ENCODE results near the gene ZNF592. TPM values are rescaled to one million over a fixed set of nuclear protein-coding genes. Genes with fewer than 3 reads are reported as not detected.

Gene ZNF592
- total and polyA plus RNA-seq, 2 donors (not counting 3 experiments of a cell fraction or from before 2014, with no cell fraction given), result 12.3 to 21.1 TPM

DNA sequence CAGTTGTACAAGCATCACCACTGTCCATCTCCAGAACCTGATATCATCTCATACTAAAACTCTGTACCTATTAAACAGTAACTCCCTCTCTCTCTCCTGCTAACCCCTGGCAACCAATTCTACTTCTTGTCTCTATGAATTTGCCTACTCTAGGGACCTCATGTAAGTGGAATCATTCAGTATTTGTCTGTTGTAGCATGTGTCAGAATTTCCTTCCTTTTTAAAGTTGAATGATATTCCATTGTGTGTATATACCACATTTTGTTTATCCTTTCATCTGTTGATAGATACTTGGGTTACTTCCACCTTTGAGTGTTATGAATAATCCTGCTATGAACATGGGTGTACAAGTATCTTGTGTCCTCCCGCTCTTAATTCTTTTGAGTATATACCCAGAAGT, 16.6 kb downstream of the ZNF592 start:
- peak; percentile 94 for FAIRE-seq
- H3K4me1 ChIP-seq (ENCODE audit: control insufficient read depth, extremely low read depth, insufficient read depth, low read length), result peaks cover 22% of the 10 kb centered on the region
- CTCF ChIA-PET, result interaction anchor here (1.2 kb wide), 1 partner anchor 9 kb away, joined by 4 read pairs; no protein-coding TSS in a partner anchor
- no TSS peak for BruUV-seq (replicated peaks)
- dilution Hi-C loops (cut with MboI; ENCODE audit: extremely low pct_ligation_motif_present, low sequenced_read_pairs) (no loop called here), intact Hi-C loops (cut with micrococcal nuclease) (loop anchor here (2.0 kb wide), 1 partner anchor 16 kb away; the partner anchor contains the start of gene ZNF592)
- peaks cover 70% of the 10 kb centered on the region for H3K79me2 ChIP-seq (ENCODE audit: control insufficient read depth, insufficient read depth, low read length)
- H3K9me1 ChIP-seq (replicated peaks; ENCODE audit: control insufficient read depth, extremely low read depth, insufficient read depth, low read length), result no peaks in the 10 kb centered on the region
- peaks cover 0 to 4% of the 10 kb centered on the region in 2 experiments for H3K36me3 ChIP-seq (ENCODE audit: control insufficient read depth in 2 of 2, extremely low read depth in 1 of 2, insufficient read depth in 2 of 2, low read length in 2 of 2)
- H3K9me3 ChIP-seq (replicated peaks; ENCODE audit: control insufficient read depth, insufficient read depth, low read length), result no peaks in the 10 kb centered on the region
- no peak overlapping the region for H3K4me3 ChIP-seq (replicated peaks in 1 of 3; ENCODE audit: insufficient read depth in 1 of 3, low read depth in 1 of 3, low read length in 3 of 3)
- POLR2A ChIA-PET, result interaction anchor here (0.6 kb wide), 1 partner anchor 274 kb away, joined by 4 read pairs; no protein-coding TSS in a partner anchor
- TF ChIP-seq POLR2A (IDR thresholded peaks at IDR 0.05; ENCODE audit: low read depth, low read length), result no peak
- TF ChIP-seq FOS (IDR thresholded peaks at IDR 0.05; ENCODE audit: borderline replicate concordance, insufficient read depth, low read length), result peak; percentile 20
- TF ChIP-seq JUN (IDR thresholded peaks at IDR 0.05; ENCODE audit: borderline replicate concordance, insufficient read depth, insufficient read length, low read depth), result peak; percentile 59
- peak overlapping the region; percentile 58 for H3K27ac ChIP-seq (ENCODE audit: insufficient read depth, low read depth, low read length)
- H3K27me3 ChIP-seq (ENCODE audit: control insufficient read depth in 2 of 2, insufficient read depth in 2 of 2, low read length in 2 of 2), result no peaks in the 10 kb centered on the region
- no peak overlapping the region for H2AFZ ChIP-seq (ENCODE audit: low read depth, low read length)
- DNase-seq (ENCODE audit: low read depth, low spot score), result peak; percentile 78
- peaks cover 10% of the 10 kb centered on the region for H4K20me1 ChIP-seq (replicated peaks; ENCODE audit: control insufficient read depth, extremely low read depth, insufficient read depth, low read length)
- no peak overlapping the region for H3K4me2 ChIP-seq (ENCODE audit: insufficient read depth, low read length)
- no peak overlapping the region for H3K9ac ChIP-seq (replicated peaks; ENCODE audit: extremely low read depth, insufficient read depth, low read length)

DNA sequence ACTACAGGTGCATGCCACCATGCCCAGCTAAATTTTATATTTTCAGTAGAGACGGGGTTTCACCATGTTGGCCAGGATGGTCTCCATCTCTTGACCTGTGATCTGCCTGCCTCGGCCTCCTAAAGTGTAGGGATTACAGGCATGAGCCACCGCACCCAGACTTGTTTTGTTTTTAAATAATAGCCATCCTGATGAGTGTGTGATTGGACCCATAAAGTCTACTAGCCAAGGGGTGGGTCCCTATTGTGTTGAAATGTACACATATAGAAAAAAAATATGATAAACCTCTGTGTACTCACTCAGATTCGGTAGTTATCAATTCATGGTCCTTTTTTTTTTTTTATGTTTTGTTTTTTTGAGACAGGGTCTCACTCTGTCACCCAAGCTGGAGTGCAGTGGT, 17.3 kb downstream of the ZNF592 start:
- intact Hi-C loops (cut with micrococcal nuclease), result loop anchor here (2.0 kb wide), 1 partner anchor 17 kb away; the partner anchor contains the start of gene ZNF592

More for the DNA sequence above, 17.3 kb downstream of the ZNF592 start:
- ChIA-PET CTCF (interaction anchor here (0.6 kb wide), 1 partner anchor 19 kb away, joined by 3 read pairs; no protein-coding TSS in a partner anchor), POLR2A (no interaction called here)
- H3K9me1 ChIP-seq (replicated peaks; ENCODE audit: control insufficient read depth, extremely low read depth, insufficient read depth, low read length), result no peaks in the 10 kb centered on the region
- no peak overlapping the region for H3K4me3 ChIP-seq (replicated peaks in 1 of 3; ENCODE audit: insufficient read depth in 1 of 3, low read depth in 1 of 3, low read length in 3 of 3)
- no peak for TF ChIP-seq MYC (IDR thresholded peaks at IDR 0.05; ENCODE audit: low read depth, low read length)
- no peak for TF ChIP-seq POLR2AphosphoS5 (IDR thresholded peaks at IDR 0.05; ENCODE audit: insufficient read depth, low read depth, low read length)
- no peak for TF ChIP-seq POLR2A (IDR thresholded peaks at IDR 0.05; ENCODE audit: low read depth, low read length)
- TF ChIP-seq EZH2 (IDR thresholded peaks at IDR 0.05; ENCODE audit: borderline replicate concordance, low read depth, low read length, severe bottlenecking), result no peak
- TF ChIP-seq, protein P1, sequence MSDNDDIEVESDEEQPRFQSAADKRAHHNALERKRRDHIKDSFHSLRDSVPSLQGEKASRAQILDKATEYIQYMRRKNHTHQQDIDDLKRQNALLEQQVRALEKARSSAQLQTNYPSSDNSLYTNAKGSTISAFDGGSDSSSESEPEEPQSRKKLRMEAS (IDR thresholded peaks at IDR 0.05; ENCODE audit: insufficient read depth, insufficient read length), result no peak
- TF ChIP-seq FOS (IDR thresholded peaks at IDR 0.05; ENCODE audit: borderline replicate concordance, insufficient read depth, low read length), result no peak
- TF ChIP-seq, protein P2, sequence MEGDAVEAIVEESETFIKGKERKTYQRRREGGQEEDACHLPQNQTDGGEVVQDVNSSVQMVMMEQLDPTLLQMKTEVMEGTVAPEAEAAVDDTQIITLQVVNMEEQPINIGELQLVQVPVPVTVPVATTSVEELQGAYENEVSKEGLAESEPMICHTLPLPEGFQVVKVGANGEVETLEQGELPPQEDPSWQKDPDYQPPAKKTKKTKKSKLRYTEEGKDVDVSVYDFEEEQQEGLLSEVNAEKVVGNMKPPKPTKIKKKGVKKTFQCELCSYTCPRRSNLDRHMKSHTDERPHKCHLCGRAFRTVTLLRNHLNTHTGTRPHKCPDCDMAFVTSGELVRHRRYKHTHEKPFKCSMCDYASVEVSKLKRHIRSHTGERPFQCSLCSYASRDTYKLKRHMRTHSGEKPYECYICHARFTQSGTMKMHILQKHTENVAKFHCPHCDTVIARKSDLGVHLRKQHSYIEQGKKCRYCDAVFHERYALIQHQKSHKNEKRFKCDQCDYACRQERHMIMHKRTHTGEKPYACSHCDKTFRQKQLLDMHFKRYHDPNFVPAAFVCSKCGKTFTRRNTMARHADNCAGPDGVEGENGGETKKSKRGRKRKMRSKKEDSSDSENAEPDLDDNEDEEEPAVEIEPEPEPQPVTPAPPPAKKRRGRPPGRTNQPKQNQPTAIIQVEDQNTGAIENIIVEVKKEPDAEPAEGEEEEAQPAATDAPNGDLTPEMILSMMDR (IDR thresholded peaks at IDR 0.05; ENCODE audit: extremely low read depth in 1 of 2, insufficient read depth in 1 of 2, low read depth in 1 of 2, low read length in 2 of 2), result no peak
- TF ChIP-seq JUN (IDR thresholded peaks at IDR 0.05; ENCODE audit: borderline replicate concordance, insufficient read depth, insufficient read length, low read depth), result no peak
- TF ChIP-seq GATA2 (IDR thresholded peaks at IDR 0.05; ENCODE audit: insufficient read depth, insufficient read length, low read depth, low read length), result no peak
- H3K27me3 ChIP-seq (ENCODE audit: control insufficient read depth in 2 of 2, insufficient read depth in 2 of 2, low read length in 2 of 2), result no peaks in the 10 kb centered on the region
- DNase-seq (ENCODE audit: low read depth, low spot score) (no peak), FAIRE-seq (no peak)
- BruUV-seq (replicated peaks), result no TSS peak
- dilution Hi-C loops (cut with MboI; ENCODE audit: extremely low pct_ligation_motif_present, low sequenced_read_pairs), result no loop called here
- no peak overlapping the region for H2AFZ ChIP-seq (ENCODE audit: low read depth, low read length)
- H3K27ac ChIP-seq (ENCODE audit: insufficient read depth, low read depth, low read length), result no peak overlapping the region
- H3K79me2 ChIP-seq (ENCODE audit: control insufficient read depth, insufficient read depth, low read length), result peaks cover 69% of the 10 kb centered on the region
- peaks cover 22% of the 10 kb centered on the region for H3K4me1 ChIP-seq (ENCODE audit: control insufficient read depth, extremely low read depth, insufficient read depth, low read length)
- H3K9me3 ChIP-seq (replicated peaks; ENCODE audit: control insufficient read depth, insufficient read depth, low read length), result no peaks in the 10 kb centered on the region
- no peak overlapping the region for H3K9ac ChIP-seq (replicated peaks; ENCODE audit: extremely low read depth, insufficient read depth, low read length)
- H3K36me3 ChIP-seq (ENCODE audit: control insufficient read depth in 2 of 2, extremely low read depth in 1 of 2, insufficient read depth in 2 of 2, low read length in 2 of 2), result peaks cover 0 to 4% of the 10 kb centered on the region in 2 experiments
- no peak overlapping the region for H3K4me2 ChIP-seq (ENCODE audit: insufficient read depth, low read length)
- peaks cover 10% of the 10 kb centered on the region for H4K20me1 ChIP-seq (replicated peaks; ENCODE audit: control insufficient read depth, extremely low read depth, insufficient read depth, low read length)
